NCI-H2227 treated with DMSO at 0.1 percent for 48 hours (cell line): ENCODE data around the gene PLA2R1.
A peak's percentile ranks its signal among the peaks of the same experiment; 100 is the strongest.
"Not testable (repeated sequence)": the region's sequence is repeated elsewhere in the genome, so short reads cannot be mapped to it uniquely, and the experiment has no call there.

ENCODE experiments used
- DNase-seq: peaks from one replicate; lab custom pipeline; 2025; lab: John Stamatoyannopoulos, UW

The PLA2R1 gene

DNA sequence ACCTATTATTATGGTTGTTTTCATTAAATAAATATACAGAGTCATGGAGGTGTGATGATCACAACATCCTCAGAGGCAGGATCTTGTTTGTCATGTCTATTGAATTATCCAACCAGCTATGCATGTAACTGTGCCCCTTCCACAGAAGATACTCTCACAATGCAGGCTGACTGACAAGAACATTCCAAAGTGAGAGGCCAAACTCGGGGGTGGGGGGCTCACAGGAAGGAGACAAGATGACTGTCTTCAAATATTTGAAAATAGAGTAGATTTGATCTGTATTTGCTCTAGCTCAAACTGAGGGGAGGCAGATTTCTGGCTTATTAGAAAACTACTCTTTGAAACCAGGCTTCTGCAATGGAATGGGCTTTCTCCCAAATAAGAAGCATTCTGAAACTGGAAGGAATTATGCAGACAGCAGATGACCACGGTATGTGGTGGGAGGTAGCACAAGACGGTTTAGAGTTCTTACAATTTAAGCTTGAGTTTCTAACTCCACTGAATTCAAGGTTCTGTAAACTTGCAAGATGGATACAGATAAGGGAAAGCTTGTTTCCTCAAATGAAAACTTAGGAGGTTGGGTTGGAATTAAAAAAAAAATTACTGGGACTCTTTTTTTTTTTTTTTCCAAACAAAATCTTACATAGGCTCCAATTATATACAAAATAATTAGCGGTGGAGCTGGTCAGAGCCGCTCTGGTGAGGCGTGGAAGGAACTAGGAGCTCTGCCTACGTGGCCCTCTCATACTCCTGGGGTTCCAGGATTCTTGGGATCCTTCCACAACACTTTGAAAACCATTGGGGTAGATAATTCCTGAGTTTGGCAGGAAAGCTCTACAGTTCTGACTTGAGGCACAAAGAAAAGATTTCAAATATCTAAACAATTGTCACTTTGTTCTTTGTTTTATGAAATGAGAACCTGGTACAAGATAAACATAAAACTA, 79.3 kb downstream of the PLA2R1 start:
- no peak for DNase-seq

DNA sequence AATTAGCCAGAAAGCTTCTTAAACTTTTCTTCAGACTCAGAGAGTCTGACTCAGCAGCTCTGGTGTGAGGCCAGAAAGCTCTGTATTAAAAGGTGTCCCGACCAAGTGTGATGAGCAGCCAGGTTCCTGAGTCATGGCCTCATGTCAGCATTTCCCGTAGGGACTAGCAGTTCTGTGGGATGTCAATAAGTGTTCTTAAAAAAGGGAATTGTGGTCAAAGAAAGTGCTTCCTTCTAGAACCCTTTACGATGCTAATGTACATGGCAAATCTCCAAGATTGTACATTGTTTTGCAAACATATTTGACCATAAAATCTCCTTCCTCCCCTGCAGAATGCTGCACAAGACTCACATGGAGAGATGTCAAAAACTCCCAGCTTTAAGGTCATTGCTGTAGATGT, 80.1 kb downstream of the PLA2R1 start:
- DNase-seq = no peak

DNA sequence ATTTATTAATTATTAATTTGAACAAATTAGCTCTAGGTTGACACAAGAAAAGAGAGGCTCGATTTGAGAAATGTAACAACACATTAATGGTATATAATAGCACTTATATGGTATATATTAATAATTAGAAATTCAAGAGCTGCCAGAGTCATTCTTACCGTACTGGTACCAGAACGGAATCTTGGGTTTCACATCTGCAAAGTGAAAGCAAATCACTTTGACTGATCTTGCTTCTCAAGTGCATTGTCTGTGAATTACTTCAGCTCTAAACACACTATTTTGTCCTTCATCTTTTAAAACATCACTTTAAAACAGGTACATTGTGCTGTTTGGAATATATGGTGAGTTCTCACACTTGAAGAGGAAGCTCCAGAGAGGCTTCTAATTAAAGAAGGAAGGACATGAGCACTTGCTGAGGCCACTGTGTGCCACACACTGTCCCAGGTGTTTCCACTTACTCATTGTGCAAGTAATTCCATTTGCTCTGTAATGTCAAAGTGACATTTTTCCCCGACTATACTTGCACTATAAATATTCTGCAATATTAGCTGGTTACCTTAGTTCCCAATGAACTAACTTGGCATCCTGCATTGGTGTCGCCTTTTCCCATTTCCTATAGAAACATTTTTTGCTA, 85.8 kb downstream of the PLA2R1 start:
- no peak for DNase-seq

GRCh38 chr2:159973325-159973724, 89.1 kb downstream of the PLA2R1 start:
- DNase-seq = no peak

DNA sequence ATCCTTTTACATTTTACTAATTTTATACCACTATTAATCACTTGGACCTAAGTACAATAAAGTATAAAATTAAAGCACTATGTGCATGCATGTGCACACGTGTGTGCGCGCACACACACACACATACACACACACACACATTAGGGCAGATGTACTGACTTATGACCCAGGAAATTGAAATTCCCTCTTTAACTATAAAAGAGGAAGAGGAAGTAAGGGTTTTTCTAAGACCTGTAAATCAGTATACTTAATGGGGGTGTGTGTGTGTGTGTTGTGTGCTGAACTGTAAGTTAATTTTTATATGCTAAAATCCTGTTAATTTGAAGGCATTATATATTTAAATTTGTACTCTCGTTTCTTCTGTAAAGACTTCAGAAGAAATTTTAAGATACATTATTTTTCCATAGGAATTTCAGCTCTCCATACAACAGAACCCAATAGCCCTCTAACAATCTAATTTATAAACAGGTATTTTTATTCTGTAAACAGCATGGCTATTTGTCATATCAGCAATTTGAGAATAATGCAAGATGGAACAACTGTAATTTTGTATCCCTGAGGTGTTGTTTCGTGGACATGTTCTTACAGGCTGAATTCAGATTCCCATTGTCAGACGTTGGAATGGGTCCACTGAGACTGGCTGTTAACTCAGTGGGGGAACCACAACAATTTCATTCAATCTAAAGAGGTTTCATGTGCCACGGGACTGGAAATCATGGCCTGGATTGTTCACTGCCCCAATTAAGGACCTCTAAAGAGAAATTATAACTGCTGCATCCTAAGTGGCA, 90.9 kb downstream of the PLA2R1 start:
- DNase-seq = peak; percentile 93

DNA sequence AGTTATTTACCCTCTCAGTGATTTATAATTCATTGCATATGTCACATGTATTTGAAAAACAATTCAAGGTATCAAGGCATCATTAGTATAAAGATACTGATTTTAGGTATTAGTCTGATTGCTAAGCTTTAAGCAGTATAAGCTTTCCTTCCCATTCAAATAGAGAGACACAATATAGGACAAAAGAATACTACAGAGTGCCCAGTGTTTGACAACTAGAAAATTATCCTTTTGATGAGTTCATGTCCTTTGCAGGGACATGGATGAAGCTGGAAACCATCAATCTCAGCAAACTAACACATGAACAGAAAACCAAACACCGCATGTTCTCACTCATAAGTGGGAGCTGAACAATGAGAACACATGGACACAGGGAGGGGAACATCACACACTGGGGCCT, 91.9 kb downstream of the PLA2R1 start:
- not testable (repeated sequence) for DNase-seq

DNA sequence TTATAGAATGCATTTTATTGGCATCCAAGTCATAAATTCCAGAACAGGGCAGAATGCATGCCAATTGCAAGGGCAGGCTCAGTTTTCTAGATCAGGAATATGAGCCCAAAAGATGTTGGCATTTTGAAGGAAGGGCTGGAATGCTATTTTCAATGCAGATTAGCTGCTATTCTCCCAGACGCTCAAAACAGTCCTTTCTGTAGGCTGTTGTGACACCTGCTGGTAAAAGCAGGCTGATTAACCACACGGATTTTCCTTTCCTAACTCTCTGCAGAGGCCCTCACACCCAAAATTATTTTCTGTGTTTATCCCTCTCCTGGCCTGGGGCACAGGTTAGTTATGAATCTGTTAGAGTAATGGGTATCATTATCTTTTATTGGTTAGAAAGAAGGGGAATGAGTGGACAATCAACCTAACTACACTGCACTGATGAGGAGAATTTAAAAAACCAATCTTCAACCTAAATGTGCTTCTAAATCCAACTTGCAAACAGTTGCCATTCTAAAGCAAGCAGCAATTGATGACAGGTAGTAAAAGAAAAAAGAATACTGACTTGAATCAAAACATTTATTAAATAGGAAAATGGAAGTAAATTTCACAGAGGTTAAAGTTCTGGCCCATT, 94.0 kb downstream of the PLA2R1 start:
- peak; percentile 88 for DNase-seq

- no peak for DNase-seq
These were observed 98.7 kb downstream of the PLA2R1 start for GRCh38 chr2:159963700-159964099.

DNA sequence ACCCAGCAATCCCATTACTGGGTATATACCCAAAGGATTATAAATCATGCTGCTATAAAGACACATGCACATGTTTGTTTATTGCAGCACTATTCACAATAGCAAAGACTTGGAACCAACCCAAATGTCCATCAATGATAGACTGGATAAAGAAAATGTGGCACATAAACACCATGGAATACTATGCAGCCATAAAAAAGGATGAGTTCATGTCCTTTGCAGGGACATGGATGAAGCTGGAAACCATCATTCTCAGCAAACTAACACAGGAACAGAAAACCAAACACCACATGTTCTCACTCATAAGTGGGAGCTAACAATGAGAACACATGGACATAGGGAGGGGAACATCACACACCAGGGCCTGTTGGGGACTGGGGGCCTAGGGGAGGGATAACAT, 99.9 kb downstream of the PLA2R1 start:
- not testable (repeated sequence) for DNase-seq

DNA sequence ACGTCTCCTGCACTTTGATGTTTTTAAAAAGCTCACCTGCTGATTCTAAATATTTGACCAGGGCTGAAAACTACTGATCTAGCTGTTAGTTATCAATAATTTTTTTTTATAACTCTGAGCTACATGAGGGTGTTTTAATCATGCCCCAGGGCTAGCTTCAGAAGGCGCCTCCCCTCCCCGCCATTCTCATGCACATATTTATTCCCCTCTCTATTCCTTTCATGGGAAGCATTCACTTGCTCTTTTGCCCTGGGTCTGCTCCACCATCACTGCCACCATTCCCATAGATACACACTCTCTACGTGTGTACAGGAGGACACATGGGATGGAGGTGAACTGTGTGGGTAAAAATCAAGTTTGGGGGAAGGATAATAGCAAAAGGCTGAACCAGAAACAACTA, 101.0 kb downstream of the PLA2R1 start:
- DNase-seq = no peak

GRCh38 chr2:159961037-159961436, 101.4 kb downstream of the PLA2R1 start:
- no peak for DNase-seq

DNA sequence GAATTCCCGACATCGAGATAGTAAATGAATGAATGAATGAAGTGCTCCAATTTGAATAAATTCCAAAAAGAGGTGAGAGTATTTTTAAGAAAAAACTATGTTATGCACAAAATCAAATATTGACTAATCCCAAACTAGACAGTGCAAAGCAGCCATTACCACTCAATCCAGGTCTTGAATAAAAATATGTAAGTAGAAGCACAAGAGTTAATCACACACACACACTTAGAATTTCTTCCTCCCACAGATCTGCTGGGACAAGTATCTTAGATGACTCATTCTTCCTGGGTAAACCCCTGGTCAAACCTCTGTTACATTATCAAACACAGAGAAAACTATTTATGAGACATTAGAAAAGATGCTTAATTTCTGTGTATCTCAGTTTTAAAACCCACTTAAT, 102.0 kb downstream of the PLA2R1 start:
- no peak for DNase-seq

DNA sequence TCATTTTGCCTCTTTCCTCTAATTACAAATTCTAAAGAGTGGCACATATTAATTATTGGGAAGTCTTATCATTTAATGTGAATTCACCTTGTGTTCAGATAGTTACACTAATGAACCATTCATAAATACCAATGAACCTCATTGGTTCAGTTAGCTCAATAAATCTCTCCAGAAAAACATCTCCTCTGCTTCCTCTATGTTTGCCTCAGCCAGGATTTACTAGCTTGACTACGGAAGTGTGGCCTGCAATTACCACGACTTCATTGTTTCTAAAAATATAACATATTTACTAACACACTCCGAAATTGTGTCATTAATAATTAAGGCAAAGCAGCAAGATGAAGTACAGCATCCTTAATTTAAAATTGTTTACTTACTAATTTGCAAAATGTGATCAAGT, 103.3 kb downstream of the PLA2R1 start:
- DNase-seq = no peak

DNA sequence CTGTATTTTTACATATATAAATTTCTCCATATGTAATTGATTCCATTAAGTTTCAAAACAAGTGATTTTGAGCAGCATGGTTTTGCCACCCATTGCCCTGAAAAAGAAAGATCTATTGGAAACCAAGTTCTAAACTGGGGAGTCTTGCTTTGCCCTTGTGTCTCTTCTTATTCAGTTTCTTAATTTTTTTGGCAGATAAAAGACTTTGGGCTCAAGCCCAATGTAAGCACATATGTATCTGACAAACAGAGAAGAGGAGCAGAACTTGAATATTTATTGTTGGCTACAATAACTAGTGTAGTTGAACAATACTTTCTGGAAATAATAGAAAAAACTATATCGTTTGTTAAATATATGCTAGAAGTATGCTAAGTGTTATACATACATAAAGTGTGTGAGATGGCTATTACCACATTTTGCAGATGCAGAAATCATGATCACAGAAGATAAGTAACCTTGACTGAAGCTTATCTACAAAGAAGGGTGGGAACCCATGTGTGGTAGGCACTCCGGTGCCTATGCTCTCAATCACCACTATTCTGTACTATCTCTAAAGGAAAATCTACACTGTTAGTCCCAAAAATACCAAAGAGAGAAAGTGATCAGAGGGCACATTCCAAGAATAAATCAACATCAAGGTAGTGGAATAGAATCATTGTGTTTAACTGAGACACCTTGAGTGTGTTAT, 109.1 kb downstream of the PLA2R1 start:
- no peak for DNase-seq

GRCh38 chr2:159946326-159946999, 116.0 kb downstream of the PLA2R1 start:
- peak; percentile 99 for DNase-seq

- DNase-seq = no peak
These were observed 117.5 kb downstream of the PLA2R1 start for GRCh38 chr2:159944874-159945273.

GRCh38 chr2:159942146-159942545, 120.3 kb downstream of the PLA2R1 start:
- DNase-seq = no peak

- DNase-seq = no peak
These were observed 120.7 kb downstream of the PLA2R1 start for GRCh38 chr2:159941729-159942128.

GRCh38 chr2:159939946-159940345, 122.5 kb downstream of the PLA2R1 start:
- no peak for DNase-seq

GRCh38 chr2:159938395-159938794, 124.0 kb downstream of the PLA2R1 start:
- no peak for DNase-seq

- no peak for DNase-seq
These were observed 125.9 kb downstream of the PLA2R1 start for GRCh38 chr2:159936471-159936870.
